Ovary (tissue), 3 donors: ENCODE data around the gene MSX2.

Experiments used
- POLR2A ChIP-seq: fragments of 450-650 bp; IDR thresholded peaks from one replicate; pipeline ENCODE4 v1.6.1; 2017; ENCODE audit warnings: antibody characterized with exemption, mild to moderate bottlenecking, moderate library complexity
- TF ChIP-seq, protein P1 (sequence below), 3 donors: fragments of 450-650 bp in 2 of 3; fragments of 200-600 bp in 1 of 3; IDR thresholded peaks; one replicate each; pipeline versions ENCODE4 v1.5.1 to v1.8.0; 2016 to 2022; ENCODE audit warnings: antibody characterized with exemption in 3 of 3, mild to moderate bottlenecking in 1 of 3
- donor health status: DM: no; HTN: no; CAD: no.

DNA sequence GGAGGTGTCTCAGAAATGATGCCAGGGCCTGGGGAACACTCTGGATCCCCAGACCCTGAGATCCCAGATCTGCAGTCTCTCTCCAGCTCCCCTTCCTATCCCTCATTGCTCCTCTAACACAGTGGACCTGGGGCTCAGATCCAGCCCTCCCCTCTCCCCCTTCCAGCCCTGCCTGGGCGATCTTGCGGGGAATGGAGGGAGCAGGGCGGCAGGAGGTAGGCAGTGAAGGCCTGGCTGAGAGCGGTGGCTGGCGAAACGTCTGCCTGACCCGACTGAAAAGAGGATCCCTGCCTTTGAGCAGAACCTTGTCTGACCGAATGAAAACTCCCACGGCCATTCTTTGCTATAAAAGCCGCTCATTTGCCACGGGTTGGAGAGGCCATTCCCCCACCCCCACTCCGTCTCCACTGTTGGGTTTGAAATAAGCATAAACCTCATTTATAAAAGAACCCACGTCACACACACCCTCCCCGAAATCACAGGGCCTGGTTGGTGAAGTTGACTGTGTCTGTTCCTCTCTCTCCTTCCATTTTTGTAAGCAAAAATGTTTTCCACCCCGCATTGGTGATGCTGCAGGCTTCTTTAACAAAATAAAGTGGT, 8.8 kb downstream of the MSX2 start:
- TF ChIP-seq, protein P1, sequence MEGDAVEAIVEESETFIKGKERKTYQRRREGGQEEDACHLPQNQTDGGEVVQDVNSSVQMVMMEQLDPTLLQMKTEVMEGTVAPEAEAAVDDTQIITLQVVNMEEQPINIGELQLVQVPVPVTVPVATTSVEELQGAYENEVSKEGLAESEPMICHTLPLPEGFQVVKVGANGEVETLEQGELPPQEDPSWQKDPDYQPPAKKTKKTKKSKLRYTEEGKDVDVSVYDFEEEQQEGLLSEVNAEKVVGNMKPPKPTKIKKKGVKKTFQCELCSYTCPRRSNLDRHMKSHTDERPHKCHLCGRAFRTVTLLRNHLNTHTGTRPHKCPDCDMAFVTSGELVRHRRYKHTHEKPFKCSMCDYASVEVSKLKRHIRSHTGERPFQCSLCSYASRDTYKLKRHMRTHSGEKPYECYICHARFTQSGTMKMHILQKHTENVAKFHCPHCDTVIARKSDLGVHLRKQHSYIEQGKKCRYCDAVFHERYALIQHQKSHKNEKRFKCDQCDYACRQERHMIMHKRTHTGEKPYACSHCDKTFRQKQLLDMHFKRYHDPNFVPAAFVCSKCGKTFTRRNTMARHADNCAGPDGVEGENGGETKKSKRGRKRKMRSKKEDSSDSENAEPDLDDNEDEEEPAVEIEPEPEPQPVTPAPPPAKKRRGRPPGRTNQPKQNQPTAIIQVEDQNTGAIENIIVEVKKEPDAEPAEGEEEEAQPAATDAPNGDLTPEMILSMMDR (IDR thresholded peaks at IDR 0.05), result no peak
- TF ChIP-seq POLR2A, result no peak
